Dedifferentiated amniotic fluid mesenchymal stem cell (primary cell): ENCODE results near the gene PDE8A.

Experiments
- DNase-seq: peaks from one replicate; pipeline ENCODE4 v3.0.0-alpha.2; 2016; ENCODE audit errors: extremely low spot score

The PDE8A gene, protein sequence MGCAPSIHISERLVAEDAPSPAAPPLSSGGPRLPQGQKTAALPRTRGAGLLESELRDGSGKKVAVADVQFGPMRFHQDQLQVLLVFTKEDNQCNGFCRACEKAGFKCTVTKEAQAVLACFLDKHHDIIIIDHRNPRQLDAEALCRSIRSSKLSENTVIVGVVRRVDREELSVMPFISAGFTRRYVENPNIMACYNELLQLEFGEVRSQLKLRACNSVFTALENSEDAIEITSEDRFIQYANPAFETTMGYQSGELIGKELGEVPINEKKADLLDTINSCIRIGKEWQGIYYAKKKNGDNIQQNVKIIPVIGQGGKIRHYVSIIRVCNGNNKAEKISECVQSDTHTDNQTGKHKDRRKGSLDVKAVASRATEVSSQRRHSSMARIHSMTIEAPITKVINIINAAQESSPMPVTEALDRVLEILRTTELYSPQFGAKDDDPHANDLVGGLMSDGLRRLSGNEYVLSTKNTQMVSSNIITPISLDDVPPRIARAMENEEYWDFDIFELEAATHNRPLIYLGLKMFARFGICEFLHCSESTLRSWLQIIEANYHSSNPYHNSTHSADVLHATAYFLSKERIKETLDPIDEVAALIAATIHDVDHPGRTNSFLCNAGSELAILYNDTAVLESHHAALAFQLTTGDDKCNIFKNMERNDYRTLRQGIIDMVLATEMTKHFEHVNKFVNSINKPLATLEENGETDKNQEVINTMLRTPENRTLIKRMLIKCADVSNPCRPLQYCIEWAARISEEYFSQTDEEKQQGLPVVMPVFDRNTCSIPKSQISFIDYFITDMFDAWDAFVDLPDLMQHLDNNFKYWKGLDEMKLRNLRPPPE

DNA sequence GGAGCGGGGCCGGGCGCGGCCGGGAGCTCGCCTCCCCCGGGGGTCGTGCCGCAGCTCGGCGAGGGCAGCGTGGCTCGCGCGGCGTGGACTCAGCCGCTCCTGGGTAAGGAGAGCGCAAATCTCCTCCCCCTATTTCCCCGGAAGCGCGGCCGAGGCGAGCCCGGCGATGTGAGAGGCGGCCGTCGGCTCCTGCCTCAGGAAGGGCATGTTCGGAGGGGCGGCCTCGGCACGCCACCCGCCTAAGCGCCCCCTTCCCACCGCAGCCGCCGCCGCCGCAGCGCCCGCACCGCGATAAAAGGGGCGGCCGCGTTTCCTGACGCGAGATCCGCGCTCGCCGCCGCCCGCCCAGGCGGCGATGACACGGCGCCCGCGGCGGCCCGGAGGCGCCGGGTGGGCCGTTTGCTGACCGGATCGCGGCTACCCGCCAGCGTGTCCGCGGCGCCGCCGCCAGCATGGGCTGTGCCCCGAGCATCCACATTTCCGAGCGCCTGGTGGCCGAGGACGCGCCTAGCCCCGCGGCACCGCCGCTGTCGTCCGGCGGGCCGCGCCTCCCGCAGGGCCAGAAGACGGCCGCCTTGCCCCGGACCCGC, at the start of gene PDE8A:
TSS of gene PDE8A (plus strand) at position 146 of the 590 bp plus-strand sequence. CDS start at position 453, 307 bp downstream.
- peak; percentile 15 for DNase-seq

DNA sequence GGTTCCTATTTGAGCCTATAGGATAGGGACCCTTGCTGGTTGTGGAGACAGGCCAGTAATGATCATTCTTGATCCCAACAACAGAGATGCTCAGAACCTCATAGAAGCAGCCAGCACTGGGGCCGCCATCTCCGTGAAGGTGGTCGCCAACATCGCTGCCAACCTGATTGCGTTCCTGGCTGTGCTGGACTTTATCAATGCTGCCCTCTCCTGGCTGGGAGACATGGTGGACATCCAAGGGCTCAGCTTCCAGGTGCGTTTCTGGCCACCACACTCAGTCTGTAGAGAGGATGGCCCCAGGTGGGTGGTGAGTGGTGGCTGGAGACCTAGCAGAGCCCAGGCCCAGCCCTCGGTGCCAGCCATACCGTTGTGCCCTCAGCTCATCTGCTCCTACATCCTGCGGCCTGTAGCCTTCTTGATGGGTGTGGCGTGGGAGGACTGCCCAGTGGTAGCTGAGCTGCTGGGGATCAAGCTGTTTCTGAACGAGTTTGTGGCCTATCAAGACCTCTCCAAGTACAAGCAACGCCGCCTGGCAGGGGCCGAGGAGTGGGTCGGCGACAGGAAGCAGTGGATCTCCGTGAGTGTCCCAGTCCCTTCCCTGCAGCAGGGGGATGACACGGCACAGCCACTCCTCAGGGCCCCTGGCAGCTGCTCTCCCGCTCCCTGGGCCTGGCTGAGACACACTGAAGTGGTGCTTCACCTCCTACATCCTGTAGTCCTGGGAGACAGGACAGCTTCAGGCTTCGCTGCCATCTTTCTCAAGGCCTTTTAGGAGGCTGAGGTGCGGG, 46.5 kb upstream of the PDE8A start:
- no peak for DNase-seq

DNA sequence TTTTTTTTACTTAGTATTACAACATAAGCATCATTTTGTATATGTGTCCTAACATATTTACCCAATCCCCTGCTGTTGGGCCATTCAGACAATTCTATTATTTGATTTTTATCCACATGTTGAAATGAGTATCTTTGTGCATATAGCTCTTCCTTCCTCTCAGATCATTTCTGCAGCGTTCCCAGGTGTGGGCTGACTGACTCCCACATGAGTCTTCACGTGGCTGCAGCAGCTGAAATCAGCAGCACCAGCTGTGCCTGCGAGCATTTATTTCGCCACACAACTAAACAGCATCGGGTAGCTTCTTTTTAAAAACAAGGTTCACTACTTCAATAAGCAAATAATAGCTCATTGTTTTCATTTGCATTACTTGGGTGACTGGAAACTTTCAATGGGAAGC, 44.5 kb upstream of the PDE8A start:
- no peak for DNase-seq

DNA sequence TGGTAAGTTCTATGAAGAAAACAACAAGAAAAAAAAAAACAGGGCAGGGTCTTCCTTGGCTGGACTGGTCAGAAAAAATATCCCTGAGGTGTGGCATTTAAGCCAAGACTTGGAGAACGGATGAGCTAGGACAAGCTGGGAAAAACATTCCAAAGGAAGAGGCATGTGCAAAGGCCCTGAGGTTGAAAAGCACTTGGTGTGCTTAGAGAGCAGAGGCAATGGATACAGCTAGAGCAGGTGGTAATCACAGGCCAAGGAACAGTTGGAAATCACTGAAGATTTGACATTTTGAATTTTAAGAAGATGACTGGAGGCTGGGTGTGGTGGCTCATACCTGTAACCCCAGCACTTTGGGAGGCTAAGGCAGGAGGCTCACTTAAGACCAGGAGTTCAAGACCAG, 42.9 kb upstream of the PDE8A start:
- DNase-seq: no peak

DNA sequence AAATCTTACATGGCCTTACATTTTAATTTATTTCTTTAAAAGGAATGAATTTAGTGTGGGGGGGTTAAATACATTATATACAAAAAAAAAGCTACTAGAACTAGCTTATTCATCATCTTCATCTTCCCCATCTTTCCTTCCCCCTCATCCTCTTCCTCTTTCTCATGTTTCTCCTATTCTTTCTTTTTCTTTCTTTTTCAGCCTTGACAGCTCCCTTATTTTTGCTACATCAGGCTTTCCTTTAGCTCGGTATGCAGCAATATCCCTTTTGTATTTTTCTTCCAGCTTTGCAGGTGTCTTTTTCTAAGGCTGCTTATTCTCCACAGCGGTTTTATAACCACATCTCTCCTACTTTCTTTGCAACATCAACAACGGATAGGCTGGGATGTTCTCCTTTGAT, 41.3 kb upstream of the PDE8A start:
- DNase-seq: no peak

DNA sequence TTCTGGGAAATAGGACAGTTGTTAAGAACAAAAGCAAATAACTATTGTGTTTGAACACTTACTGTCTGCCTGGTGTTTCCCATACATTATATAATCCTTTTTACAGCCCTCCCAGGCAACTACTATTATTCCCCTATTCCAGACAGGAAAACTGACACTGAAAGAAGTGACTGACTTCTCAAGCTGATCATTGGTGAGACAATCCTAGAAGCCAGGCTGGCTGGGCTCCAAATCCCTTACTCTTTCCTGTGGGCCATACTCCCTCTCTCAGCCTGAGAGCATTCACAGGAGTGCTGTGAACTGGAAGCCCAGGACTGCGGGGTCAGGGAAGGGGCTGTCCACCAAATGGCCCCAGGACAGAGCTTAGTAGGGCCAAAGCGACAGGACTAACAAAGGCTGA, 39.2 kb upstream of the PDE8A start:
- no peak for DNase-seq

DNA sequence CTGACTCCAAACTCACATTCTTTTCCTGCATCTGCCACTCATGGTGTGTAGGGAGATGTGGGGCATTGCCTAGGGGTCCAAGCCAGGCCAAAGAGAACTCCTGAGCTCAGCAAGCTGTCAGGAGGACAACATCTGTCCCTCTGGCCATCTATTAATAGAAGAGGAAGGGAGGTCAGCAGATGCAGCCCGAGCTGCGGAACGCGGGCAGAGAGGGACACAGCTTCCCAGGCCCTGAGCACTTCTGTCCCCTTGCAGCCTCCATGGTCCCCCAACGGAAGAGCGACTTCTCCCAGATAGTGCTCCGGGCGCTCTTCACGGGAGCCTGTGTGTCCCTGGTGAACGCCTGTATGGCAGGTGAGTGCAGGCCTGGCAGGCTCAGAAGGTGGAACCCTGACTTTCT, 37.3 kb upstream of the PDE8A start:
- DNase-seq: no peak

DNA sequence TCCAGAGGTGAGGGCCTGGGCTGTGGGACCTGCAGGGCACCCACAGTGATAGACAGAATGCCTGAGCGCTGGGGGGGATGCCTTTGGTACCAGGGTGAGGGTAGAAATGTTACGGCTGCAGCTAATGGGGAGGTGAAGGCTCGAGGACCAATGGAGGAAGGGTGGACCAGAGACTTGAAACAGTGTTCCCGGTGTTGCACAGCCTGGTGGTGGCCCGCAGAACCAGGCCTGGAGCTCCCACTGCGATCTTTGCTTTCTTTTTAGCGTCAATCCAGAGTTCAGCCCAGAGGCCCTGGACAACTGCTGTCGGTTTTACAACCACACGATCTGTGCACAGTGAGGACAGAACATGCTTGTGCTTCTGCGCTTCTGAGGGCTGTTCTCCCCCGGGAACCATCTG, 36.8 kb upstream of the PDE8A start:
- no peak for DNase-seq

DNA sequence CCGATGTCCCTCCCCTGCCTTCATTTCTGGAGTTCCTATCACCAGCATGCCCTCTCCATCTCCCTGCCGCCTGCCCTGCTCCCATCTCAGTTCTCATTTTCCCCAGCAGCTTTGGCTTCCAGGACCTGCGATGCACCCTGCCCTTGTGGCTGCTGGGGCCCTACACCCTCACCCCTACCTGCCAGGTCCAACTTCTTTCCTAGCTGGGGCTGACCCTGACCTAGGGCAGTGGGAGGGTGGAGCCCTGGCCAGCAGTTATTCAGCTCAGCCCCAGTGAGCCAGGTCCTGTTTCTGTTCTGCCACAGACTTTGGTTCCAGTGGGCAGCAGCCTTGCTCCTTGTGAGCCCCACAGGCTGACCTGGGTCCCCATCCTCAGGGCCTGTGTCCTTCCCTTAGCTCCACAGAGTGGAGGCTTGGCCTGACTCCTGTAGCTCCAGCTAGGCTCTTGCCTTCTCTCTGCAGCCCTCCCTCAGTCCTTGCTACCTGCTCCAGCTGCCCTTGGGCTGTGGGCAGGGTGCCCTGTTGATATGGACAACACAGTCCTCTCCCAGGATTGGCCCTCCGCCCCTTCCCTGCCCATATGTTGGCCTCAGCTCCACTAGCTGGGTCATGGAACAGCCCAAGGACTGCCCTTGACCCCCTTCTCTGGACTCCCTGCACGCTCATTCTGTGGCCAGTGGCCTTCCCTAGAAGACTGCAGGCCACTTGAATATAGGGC, 34.7 kb upstream of the PDE8A start:
- DNase-seq: no peak

DNA sequence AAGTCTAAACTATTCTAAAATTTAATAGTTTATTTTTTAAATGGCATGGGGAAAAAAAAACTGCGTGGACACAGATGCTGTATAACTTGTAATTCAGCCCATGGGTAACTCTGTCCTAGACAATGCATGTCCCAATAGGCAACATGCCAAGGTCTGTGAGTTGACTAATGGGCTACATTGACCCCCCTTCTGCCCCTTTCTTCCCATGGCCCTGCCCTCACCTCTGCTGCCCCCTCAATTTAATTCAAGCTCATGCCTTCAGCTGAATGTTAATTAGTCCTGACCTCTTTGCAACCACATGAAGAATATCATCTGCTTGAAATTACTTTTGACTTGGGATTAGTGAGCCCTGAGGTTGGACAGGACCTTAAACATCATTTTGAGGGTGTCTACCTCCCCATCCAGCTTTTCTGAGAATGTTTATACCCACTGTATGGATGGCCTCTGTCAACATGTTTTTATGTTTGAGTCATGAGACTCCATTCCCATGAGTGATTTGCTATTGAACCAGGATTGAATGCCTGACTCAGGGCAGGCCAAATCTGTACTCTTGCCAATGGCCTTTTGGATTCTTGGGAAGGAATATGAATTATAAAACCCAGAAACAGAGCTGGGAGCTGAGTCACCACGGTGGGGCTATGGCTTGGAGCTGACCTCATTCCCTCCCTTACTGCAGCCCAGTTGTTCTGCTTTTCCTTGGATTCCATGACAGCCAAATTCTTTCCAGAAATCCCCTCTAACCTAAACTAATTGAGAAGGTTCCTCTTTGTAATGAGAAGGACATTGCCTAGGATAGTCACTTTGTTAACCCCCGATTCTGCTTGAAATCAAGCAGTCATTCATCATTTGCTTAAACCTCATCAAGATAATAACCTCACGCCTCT, 33.5 kb upstream of the PDE8A start:
- DNase-seq: peak; percentile 92

DNA sequence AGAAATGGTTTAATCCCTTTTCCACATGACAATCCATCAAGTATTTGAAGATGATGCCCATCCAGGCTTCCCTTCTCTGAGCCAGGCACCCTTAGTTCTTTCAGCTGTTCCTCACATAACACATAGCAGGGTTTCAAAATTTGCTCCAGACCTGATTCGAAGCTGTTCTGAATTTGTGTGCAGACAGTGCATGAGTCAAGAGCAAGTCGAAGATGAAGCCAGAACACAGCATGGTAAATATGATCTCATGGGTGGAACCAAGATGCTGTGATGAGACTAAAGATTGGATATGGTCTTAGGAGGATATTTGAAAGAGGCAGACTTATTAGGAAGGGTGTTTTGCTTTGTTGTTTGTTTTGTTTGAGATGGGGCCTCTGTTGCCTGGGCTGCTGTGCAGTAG, 32.6 kb upstream of the PDE8A start:
- peak; percentile 53 for DNase-seq

DNA sequence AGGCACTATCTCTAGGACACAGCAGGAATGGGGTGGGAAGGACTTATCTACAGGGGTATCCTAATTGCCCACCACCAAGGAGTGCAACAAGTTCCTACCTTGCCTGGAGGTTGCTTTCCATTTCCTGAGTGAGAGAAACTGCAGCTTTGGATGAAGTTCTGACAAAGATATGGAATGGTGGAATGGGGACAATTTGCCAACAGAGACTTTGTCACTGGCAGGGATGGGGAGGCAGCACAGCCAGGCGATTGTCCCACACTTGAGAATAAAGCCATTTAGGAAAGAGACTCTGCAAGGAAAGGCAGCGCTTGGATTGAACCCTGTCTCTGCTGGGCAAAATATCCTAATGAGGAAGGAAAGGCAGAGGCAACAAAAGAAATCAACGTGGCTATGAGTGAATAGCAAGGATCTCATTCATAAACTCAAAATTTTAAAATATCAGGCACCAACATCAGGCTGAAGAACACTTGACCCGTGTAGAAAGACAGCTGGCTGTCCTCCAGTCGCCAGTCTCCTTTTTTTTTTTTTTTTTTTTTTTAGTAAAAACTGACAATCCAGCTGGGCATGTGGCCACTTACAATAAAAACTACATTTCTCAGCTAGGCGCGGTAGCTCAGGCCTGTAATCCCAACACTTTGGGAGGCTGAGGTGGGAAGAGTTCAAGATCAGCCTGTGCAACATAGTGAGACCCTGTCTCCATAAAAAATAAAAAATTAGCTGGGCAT, 31.6 kb upstream of the PDE8A start:
- no peak for DNase-seq

DNA sequence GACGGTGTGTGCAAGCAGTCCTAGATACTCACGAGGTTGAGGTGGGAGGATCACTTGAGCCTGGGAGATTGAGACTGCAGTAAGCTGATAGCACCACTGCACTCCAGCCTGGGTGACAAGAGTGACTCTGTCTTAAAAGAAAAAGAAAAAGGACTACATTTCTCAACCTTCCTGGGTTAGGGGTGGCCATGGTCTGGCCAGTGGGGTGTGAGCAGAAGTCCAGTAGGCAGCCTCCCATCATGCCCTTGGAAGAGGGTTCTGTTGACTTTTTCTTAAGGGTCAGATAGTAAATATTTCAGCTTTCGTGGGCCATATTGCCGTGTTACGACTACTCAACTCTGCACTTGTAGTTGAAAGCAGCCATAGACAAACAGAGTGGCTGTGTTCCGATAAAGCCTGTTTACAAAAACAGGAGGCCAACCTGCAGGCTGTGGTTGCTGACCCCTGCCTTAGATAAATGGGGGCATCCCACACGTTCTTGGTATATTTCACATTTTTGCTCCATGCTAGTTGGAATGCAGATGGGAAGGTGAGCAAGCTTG, 31.0 kb upstream of the PDE8A start:
- no peak for DNase-seq

DNA sequence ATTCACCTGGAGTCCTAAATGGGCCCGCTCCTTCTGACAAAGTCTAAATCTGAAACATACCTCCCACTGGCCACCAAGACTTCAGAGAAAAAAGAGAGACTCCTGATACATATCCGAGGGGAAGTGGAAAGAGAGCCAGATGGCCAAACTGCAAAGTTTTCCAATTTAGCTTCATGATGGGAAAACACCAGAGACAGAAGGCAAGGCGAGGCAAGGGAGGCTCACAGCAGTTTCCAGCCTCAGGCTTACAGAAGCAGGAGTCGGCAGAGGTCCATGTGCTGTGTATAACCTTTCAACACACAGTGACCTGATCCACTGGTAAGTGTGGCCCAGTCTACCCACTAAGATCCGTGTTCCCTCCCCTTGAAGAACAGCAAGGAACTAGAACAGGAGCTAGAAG, 29.9 kb upstream of the PDE8A start:
- no peak for DNase-seq

DNA sequence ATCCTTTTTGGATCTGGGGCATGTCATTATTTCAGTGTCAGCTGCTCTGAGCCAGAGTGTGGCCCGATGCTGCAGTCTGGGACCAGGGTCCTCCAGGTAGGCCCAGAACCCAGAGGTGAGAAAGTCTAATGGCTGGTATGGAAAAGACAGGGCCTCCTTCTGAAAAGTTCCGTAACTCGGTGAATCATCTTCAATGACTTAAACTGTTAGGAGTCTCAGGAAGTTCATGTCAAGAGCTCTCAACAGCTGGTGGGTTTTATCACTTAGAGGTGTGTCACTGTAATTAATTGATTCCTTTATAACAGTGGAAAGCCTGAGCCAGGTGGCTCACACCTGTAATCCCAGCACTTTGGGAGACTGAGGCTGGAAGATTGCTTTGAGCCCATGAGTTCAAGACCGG, 28.5 kb upstream of the PDE8A start:
- no peak for DNase-seq

DNA sequence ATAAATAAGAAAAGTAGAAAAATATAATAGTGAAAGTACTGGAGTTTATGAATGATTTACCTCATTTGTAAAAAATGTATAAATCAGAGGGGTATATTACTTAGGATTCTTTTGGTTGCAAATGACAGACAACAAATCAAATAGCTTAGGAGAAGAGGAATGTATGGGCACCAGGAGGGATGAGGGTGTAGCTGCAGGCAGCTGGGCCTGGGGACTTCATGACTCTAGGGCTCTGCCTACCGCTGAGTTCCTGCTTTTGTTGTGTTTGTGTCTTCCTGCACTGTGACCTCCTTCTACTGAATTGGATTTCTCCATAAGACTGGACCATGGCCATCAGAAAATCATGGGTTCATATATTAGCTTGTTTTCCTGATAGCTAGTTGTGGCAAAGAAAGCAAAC, 27.9 kb upstream of the PDE8A start:
- no peak for DNase-seq

DNA sequence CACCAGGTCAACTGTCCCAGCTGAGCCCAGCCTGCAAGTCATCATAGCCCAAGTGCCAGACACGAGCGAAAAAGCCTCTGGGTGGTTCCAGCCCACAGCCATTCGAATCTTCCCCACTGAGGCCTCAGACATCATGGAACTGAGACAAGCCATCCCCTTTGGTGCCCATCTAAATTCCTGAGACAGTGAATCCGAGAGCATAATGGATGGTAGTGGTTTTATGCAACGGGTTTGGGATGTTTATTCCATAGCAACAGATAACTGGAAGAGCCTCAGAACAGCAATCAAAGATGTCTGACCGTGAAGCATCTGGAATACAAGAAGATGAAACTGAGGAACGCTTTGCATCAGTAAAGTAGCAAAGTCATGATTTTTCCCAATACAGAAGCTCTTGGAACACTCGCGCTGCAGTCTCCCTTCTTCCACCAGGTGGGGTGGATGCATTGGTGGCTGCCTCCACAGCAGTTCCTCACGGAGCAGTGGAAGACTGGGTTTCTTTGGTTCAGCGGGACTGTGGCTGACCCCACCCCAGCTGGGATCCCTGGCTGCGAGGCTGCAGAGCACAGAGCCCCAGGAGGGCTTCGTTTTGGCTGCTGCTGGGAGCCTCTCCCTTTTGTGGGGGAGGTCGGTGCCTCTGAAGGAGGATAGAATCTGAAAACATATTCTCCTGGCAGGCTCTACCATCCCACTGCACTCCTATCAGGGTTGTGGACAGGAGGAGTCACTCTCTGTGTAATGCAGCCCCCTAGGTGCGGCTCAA, 26.4 kb upstream of the PDE8A start:
- DNase-seq: peak; percentile 72

DNA sequence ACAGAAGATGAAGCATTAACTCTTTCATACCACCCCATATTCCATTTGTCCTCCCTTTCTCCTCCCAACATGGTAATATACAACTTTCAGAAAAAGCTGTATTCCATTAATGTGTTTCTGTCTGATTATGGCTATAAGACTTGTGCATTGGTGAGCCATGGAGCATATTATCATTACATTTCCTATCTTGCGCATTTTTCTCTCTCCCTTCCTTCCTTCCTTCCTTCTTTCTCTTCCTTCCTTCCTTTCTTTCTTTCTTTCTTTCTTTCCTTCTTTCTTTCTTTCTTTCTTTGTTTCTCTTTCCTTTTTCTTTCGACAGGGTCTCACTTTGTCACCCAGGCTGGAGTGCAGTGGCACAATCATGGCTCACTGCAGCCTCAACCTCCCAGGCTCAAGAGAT, 25.5 kb upstream of the PDE8A start:
- no peak for DNase-seq
